ENCODE results near the gene NSUN5.
A peak's percentile ranks its signal among the peaks of the same experiment; 100 is the strongest.

- TF ChIP-seq EP300 (IDR thresholded peaks at IDR 0.05) (no peak), CTCF (IDR thresholded peaks at IDR 0.05) (peak in 4 of 5 experiments; percentile 39 to 66 (median 52))
These were observed 34.0 kb upstream of the NSUN5 start for GRCh38 chr7:73342645-73343044.

Data from tibial nerve (tissue), 4 donors.